GM21825 (cell line): Measurements from ENCODE around the gene DPP6.

ENCODE experiments used
- ATAC-seq: cut with Tn5 transposase; IDR thresholded peaks from one replicate; pipeline ENCODE4 v1.9.1; 2021; ENCODE audit warnings: mild to moderate bottlenecking, moderate library complexity; ENCODE audit not compliant: unreplicated experiment

Gene DPP6

DNA sequence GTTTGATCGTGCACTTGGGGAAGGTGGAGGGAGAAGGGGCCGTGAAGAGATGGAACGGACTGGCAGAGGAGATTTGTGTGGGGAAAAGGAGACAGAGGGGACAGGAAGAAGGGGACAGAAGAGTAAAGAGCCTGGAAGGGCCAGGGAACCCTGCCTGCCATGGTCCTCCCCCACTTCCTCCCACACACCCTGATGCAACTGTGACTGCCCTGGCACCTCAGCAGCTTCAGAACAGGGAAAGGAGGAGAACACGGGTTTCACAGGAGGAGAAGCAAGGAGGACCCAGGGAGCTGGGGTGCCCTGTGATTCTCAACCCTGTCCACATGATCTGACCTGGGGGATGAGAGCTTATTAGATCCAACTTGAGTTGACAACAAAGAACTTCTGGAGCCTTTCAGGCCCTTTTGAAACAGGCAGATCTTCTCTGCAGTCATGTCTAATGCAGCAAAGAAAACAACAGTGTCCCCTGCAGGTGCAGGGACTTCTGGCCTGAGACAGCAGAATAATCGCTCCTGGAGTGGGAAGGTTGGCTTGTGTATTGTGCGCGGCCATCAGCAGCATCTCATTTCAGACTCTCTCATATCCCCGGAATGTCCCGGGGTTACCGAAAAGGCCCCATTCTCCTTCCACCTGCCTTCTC, 529.2 kb downstream of the DPP6 start:
- no peak for ATAC-seq

DNA sequence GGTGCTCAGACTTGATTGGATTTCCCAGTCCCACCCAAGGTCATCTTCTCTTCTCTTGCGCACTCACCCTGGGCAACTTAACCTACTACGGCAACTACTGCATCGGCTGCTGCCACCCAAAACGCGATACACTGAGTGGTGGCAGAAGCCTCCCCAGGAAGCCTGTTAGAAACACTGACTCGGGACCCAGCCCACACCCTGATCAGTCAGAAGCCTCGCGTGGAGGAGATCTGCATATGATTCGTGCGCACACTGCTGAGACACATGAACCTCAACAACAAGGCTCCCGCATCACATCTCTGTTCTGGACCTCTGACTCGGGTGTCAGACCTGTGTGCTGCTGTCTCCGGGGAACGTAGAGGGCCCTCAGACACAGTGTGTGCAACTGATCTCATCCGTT, 531.3 kb downstream of the DPP6 start:
- ATAC-seq, result no peak

- ATAC-seq, result no peak
Measured at GRCh38 chr7:154584352-154585252, 532.4 kb downstream of the DPP6 start.

DNA sequence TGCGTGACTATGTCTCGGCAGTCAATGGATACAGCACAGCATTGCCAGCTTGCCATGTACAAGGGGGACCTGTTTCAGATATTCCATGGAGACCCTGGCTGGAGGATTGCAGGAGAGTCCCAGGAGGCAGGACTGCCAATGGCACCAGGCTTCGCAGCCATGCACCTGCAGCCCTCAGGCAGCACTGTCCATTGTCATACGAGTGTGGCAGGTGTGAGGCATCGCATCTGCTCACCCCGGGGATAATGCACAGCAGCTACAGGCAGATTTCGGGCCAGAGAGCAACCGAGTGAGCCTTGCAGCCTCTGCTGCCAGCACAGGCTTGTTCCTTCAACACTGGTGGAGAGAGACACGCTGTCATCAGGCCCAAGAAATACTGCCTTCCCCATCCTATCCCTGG, 535.6 kb downstream of the DPP6 start:
- ATAC-seq, result no peak

DNA sequence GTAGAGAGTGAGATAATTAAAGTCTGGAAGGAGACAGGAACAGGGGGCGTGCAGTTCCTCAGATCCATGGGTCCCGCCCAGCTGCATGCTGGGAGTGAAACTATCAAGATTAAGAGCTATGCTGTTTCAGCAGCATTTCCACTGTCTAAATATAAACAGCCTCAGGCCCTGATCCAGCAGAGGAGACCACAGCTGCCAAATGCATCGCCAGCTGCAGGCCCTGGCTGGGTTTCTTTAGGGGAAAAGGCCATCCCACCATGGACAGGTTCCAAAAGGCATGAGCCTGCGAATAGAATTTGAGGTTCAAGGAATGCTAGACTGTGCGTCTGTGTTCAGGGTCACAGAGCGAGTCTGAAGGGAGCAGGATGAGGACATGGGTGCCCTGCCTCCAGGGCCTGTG, 539.3 kb downstream of the DPP6 start:
- no peak for ATAC-seq

DNA sequence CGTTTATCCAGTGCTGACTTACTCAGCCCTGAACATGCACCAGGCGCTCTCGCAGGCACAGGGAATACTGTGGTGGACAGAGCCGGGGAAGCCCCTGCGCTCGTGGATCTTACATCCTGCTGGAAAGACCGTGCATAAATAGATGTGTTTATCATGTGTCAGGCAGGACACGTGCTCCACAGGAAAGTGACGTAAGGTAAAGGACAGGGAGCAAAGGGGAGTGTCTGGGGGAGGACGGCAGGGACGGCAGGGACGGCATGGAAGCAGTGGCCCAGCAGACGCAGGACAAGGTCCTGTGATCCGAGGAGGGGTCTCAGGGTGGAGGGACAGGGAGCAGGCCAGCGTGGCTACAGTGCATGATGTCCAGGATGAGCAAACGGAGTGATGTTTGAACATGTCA, 540.2 kb downstream of the DPP6 start:
- no peak for ATAC-seq

GRCh38 chr7:154598396-154598795, 546.2 kb downstream of the DPP6 start:
- no peak for ATAC-seq

DNA sequence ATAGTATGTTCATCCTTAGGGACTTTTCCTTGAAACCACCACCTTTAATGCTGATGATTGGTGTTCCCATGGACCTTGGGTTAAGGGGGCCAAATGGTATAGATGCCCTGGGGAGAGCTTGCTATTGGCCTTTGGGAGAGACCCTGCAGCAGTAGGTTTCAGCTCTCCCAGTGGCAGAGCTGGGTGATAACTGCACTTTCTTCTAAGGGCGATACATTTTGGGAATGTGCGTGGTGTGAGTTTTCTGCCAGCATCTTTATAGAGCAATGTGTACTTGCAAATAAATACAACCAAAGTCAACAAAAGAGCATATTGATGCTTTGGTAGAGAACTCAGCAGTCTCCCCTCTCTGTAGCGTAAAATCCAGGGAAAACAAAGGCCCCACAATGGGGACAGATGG, 546.7 kb downstream of the DPP6 start:
- ATAC-seq, result no peak

GRCh38 chr7:154610903-154611302, 558.7 kb downstream of the DPP6 start:
- no peak for ATAC-seq

DNA sequence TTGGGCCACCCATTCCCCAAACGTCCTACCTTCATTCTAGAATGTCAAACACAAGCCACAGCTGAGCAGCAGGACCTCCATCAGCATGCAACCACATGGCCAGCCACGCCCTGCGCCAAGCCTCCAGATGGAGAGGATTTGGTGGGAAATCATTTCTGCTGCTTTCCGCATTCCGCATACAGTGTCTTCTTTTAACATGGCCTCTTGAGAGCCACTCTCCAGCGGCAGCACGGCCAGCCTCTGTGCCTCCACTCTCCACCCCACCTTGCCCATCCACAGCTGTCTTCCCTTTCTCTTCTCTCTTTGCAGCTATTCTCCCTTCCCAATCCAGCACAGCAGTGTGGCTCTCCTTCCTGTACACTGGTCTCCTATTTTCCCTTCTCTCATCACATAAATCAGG, 561.6 kb downstream of the DPP6 start:
- no peak for ATAC-seq

GRCh38 chr7:154620141-154620755, 568.0 kb downstream of the DPP6 start:
- no peak for ATAC-seq

- no peak for ATAC-seq
Measured at GRCh38 chr7:154623399-154623798, 571.2 kb downstream of the DPP6 start.

GRCh38 chr7:154627646-154628290, 575.6 kb downstream of the DPP6 start:
- ATAC-seq, result no peak

DNA sequence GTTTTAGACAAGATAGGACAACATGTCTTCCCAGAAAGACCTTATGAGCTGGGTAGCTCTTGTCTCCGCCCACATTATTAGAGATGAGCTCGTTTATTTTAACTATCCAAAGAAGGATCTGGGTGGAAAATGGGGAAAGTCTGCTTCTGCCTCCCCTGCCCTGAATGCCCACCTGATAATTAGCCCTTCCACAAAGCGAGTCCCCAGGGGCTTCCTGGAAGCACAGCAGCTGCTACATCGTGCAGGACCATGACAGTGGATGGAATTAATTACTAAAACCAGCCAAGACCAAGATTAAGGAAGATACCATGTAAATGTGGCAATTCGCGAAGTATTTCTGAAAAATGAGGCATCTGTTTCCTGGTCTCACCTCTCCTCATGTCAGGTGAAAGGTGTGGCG, 576.4 kb downstream of the DPP6 start:
- no peak for ATAC-seq

- no peak for ATAC-seq
Measured at GRCh38 chr7:154631162-154631561, 579.0 kb downstream of the DPP6 start.

DNA sequence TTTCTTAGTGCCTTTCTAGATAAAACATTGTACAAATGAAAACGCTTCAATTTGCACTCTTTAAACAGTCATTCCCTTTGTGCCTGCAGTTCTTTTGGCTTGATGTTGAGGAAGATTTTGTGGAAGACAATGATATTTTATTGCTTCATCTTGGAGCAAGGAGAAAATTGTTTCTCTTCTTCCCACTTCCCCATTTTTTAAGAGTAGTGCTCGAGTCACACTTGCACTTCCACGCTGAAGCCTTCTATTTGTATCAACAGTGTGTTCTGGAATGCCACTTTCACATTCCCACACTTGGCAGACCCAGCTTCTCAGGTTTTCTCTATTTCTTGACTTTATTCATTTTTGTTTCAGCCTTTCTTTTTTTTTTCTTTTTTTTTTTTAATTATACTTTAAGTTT, 581.4 kb downstream of the DPP6 start:
- no peak for ATAC-seq

DNA sequence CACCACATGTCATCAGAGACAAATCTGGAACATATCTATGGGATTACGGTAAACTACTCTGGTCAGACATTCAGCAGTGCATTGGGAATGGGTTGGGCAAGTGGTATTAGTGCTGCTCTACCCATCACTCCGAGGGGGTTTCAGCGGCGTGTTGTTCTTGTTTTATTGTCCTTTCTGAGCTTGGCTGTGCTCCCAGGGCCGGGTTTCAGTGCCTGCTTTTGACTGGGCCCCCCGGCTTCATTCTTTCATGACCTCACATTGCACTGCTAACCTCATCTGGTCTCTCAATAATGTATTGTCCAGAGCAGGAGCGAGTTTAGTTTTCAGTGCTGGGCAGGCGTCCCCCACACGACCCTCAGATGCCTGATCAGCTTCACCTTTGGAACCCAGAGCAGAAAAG, 586.1 kb downstream of the DPP6 start:
- no peak for ATAC-seq

- ATAC-seq, result no peak
Measured at GRCh38 chr7:154640266-154640865, 588.2 kb downstream of the DPP6 start.

DNA sequence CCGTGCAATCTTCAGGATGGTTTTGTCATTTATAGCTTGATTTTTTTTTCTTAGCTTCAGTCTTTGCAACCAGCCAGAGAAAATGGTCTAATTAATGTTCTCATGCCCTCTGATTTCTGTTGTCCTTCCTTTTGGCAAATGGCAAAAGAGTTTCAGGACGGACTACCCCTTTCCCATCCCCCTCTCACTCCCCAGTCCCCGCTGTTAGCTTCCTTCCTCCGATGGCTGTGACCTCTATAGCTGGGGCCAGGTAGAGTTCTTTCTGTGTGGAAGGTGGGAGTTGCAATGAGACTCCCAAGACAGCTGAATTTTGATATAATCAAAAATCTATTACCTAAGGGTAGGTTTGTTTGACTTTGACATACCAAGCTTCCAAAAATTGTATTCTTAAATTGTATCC, 588.7 kb downstream of the DPP6 start:
- ATAC-seq, result no peak

GRCh38 chr7:154644366-154644765, 592.2 kb downstream of the DPP6 start:
- ATAC-seq, result no peak
